Neural progenitor cell (in vitro differentiated cells): ENCODE data around the gene WDR1. TPM values are rescaled to one million over a fixed set of nuclear protein-coding genes. Genes with fewer than 3 reads are reported as not detected.

Experiments used
- DNase-seq: peaks from one replicate; pipeline ENCODE4 v3.0.0-alpha.2; 2016; ENCODE audit warnings: low spot score
- H2AFZ ChIP-seq: fragments of 200-600 bp; sonication (generic); replicated peaks from 2 replicates; pipeline ENCODE4 v1.6.1; 2016; ENCODE audit warnings: antibody characterized with exemption
- H3F3A ChIP-seq: fragments of 200-600 bp; sonication (generic); 2 replicates; pipeline ENCODE4 v1.6.1; 2016; ENCODE audit warnings: antibody characterized with exemption, low read depth
- H3K27ac ChIP-seq: fragments of 200-600 bp; sonication (generic); 2 replicates; pipeline ENCODE4 v1.5.1; 2016; ENCODE audit warnings: mild to moderate bottlenecking
- H3K27me3 ChIP-seq: fragments of 200-600 bp; sonication (generic); 2 replicates; pipeline ENCODE4 v1.6.1; 2016; ENCODE audit warnings: mild to moderate bottlenecking, moderate library complexity
- H3K36me3 ChIP-seq: fragments of 200-600 bp; sonication (generic); 2 replicates; pipeline ENCODE4 v1.5.1; 2016
- H3K4me1 ChIP-seq: fragments of 200-600 bp; sonication (generic); 2 replicates; pipeline ENCODE4 v1.6.1; 2016; ENCODE audit warnings: mixed run types
- H3K4me2 ChIP-seq: fragments of 200-600 bp; sonication (generic); 2 replicates; pipeline ENCODE4 v1.6.1; 2016
- H3K4me3 ChIP-seq: fragments of 200-600 bp; sonication (generic); 2 replicates; pipeline ENCODE4 v1.5.1; 2016
- H3K79me2 ChIP-seq: fragments of 200-600 bp; sonication (generic); 2 replicates; pipeline ENCODE4 v1.6.1; 2016; ENCODE audit warnings: low read depth
- H3K9ac ChIP-seq: fragments of 200-600 bp; sonication (generic); 2 replicates; pipeline ENCODE4 v1.6.1; 2016
- H3K9me3 ChIP-seq: fragments of 200-600 bp; sonication (generic); 2 replicates; pipeline ENCODE4 v1.5.1; 2016; ENCODE audit warnings: low read depth
- H4K20me1 ChIP-seq: fragments of 200-600 bp; sonication (generic); 2 replicates; pipeline ENCODE4 v1.6.1; 2016; ENCODE audit warnings: low read depth
- H3K27ac Mint-ChIP-seq: 3 replicates; pipeline ENCODE4 v1.8.0; 2021; ENCODE audit warnings: mixed read lengths
- H3K27me3 Mint-ChIP-seq: 2 replicates; pipeline ENCODE4 v1.8.0; 2022; ENCODE audit warnings: low read depth, mild to moderate bottlenecking, inconsistent platforms, moderate library complexity, mixed read lengths; ENCODE audit not compliant: insufficient read depth
- H3K36me3 Mint-ChIP-seq: 3 replicates; pipeline ENCODE4 v1.8.0; 2021; ENCODE audit warnings: mixed read lengths
- H3K4me1 Mint-ChIP-seq: 3 replicates; pipeline ENCODE4 v1.8.0; 2021; ENCODE audit warnings: mixed read lengths
- H3K4me3 Mint-ChIP-seq: 3 replicates; pipeline ENCODE4 v1.8.0; 2021; ENCODE audit warnings: mild to moderate bottlenecking, moderate library complexity, mixed read lengths
- H3K9me3 Mint-ChIP-seq: 3 replicates; pipeline ENCODE4 v1.8.0; 2020; ENCODE audit warnings: mixed read lengths
- EZH2 ChIP-seq: fragments of 200-600 bp; sonication (generic); IDR thresholded peaks from 2 replicates; pipeline ENCODE4 v1.6.1; 2017; ENCODE audit warnings: antibody characterized with exemption, mild to moderate bottlenecking, moderate library complexity
- EZH2phosphoT487 ChIP-seq: fragments of 200-600 bp; sonication (generic); IDR thresholded peaks from 2 replicates; pipeline ENCODE4 v1.6.1; 2017; ENCODE audit warnings: antibody characterized with exemption
- total RNA-seq: library from RNA; depleted of rRNA; stranded (reverse); fragments of >200 nt; gene quantifications from 2 replicates; pipeline ENCODE4 v1.2.3, GENCODE V29; 2015; ENCODE audit warnings: low replicate concordance
- TF ChIP-seq, protein P1 (sequence below): fragments of 200-600 bp; sonication (generic); IDR thresholded peaks from 2 replicates; pipeline ENCODE4 v1.5.1; 2017; ENCODE audit warnings: antibody characterized with exemption, mild to moderate bottlenecking

Gene WDR1
- total RNA-seq, 1 donor from 2014 or later: 83.1 TPM

DNA sequence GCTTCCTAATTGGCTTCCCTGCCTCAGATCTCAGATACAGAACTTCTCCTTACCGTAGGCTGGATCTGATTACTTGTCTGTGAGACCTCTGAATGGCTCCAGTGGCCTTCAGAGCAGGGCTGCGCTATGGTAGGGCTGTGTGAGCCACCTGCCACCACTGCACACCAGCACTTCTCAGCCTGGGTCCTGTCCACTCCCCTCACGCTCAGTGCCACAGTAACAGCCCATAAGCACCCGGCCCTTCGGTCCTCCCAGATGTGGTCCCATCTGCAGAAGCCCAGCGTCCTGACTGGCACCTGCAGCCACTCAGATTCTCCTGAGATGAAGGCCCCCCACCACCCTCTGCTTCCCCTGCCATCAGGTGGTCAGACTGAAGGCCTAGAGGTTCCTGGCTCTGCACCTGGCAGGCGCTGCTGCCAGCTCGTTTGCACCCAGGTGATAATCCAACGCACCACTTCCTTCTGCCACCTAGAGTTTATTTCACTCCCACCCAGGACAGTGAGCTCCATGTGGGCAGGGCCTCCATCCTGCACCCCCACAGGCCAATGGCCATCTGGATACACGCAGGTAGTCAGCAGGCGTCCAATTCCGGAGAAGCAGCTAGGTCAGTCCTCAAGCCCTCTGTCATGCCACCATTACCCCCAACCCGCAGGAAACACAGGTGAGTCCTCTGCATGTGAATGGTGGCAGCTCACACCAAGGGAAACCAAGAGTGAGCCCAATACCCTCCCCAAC lies 5.4 kb downstream of the WDR1 start:
- H3K36me3 Mint-ChIP-seq: peaks cover 52% of the 10 kb centered on the region
- H3K4me1 ChIP-seq: peaks cover 7% of the 10 kb centered on the region

DNA sequence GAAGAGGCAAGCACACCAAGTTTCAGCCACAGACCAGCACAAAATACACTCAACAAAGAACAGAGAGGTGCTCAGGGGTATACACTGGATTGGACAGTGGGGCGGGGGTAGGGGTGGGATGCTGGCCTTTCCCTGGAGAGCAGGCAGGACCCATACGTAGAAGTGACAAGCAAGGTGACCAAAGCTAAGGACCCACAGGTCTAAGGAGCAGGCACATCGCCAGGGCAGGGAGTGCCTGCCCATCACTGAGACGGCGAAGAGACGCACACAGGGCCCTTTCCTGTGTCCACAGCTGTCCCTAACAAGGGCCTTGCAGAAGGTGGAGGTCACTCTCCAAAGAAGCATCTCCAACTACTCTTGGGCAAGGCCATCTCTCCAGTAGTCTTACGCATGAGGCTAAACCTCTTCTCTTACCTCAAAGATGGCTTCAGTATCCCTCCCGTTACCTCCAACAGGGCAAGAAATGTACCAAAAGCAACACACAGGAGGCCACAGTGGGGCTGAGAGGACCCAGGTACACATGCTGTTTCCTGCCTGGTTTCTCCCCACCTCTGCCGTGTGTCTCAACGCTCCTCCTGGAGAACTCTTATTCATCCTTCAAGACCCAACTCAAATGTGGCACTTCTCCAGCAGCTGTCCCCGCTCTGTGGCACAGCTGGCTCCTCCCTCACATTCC lies 6.5 kb downstream of the WDR1 start:
- Histone ChIP-seq H4K20me1 (peaks cover 95% of the 10 kb centered on the region), H3K36me3 (no peaks in the 10 kb centered on the region)
- H3K4me3 Mint-ChIP-seq: no peak overlapping the region

More for the DNA sequence above, 5.4 kb downstream of the WDR1 start:
- Histone ChIP-seq H3F3A (no peaks in the 10 kb centered on the region), H3K27me3 (no peaks in the 10 kb centered on the region), H3K9ac (no peak overlapping the region), H3K4me2 (no peak overlapping the region), H2AFZ (no peak overlapping the region), H3K27ac (no peak overlapping the region), H3K36me3 (no peaks in the 10 kb centered on the region), H4K20me1 (peaks cover 94% of the 10 kb centered on the region), H3K9me3 (no peaks in the 10 kb centered on the region), H3K4me3 (no peak overlapping the region), H3K79me2 (peaks cover 100% of the 10 kb centered on the region)
- TF ChIP-seq EZH2 (no peak), EZH2phosphoT487 (no peak)
- TF ChIP-seq, protein P1, sequence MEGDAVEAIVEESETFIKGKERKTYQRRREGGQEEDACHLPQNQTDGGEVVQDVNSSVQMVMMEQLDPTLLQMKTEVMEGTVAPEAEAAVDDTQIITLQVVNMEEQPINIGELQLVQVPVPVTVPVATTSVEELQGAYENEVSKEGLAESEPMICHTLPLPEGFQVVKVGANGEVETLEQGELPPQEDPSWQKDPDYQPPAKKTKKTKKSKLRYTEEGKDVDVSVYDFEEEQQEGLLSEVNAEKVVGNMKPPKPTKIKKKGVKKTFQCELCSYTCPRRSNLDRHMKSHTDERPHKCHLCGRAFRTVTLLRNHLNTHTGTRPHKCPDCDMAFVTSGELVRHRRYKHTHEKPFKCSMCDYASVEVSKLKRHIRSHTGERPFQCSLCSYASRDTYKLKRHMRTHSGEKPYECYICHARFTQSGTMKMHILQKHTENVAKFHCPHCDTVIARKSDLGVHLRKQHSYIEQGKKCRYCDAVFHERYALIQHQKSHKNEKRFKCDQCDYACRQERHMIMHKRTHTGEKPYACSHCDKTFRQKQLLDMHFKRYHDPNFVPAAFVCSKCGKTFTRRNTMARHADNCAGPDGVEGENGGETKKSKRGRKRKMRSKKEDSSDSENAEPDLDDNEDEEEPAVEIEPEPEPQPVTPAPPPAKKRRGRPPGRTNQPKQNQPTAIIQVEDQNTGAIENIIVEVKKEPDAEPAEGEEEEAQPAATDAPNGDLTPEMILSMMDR: no peak
- peaks cover 35% of the 10 kb centered on the region for H3K4me1 Mint-ChIP-seq
- peaks cover 7% of the 10 kb centered on the region for H3K27me3 Mint-ChIP-seq
- no peak for DNase-seq
- H3K4me3 Mint-ChIP-seq: no peak overlapping the region
- no peaks in the 10 kb centered on the region for H3K9me3 Mint-ChIP-seq
- no peak overlapping the region for H3K27ac Mint-ChIP-seq

DNA sequence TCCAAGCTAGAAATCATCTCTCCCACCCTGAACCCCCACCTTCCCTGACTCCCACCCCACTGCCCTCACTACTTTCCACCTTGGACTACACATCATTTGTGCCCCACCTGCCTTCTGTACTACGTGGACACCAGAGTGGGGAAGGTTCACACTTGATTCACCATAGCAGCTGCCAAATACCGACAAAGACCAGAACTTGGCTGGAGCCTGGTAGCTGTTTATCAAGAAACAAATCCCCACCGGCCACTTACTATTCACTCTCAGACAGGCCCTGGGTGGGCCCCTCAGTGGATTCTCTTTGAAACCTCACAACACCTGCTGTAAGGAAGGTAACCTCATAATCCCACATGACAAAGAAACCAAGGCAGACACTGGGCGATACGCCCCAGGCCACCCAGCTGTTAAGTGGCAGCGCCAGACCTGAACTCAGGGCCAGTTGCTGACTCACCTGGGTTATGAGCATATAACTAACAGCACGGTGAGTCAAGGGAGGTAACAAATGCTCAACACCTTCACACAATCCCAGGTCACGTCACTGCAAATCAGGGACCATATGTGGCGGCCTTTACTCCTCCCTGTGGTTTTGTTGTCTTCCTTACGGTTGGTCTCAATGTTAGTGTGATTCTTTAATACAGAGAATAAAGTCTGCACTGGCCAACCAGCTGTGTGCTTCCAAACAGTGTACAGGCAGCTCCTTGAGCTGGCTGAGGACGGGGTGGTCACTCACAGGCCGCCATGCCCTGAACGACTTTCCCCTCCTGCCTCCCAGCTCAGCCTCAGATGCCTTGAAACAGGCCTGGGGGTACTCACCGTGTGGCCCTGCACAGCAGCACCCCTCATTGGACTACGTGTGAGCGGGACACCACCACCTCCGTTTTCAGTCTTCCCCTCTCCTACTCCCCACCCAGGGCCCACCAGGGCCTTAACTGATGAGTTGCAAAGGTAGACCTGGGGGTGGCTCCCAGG lies 7.5 kb downstream of the WDR1 start:
- H3K27me3 ChIP-seq: no peaks in the 10 kb centered on the region
- H3K79me2 ChIP-seq: peaks cover 100% of the 10 kb centered on the region
- Mint-ChIP-seq H3K4me1 (peaks cover 42% of the 10 kb centered on the region), H3K9me3 (no peaks in the 10 kb centered on the region), H3K36me3 (peaks cover 50% of the 10 kb centered on the region), H3K27me3 (peaks cover 5% of the 10 kb centered on the region), H3K27ac (no peak overlapping the region), H3K4me3 (no peak overlapping the region)
- H3K36me3 ChIP-seq: no peaks in the 10 kb centered on the region
- H2AFZ ChIP-seq: no peak overlapping the region
- no peak for TF ChIP-seq EZH2phosphoT487
- no peak for TF ChIP-seq EZH2
- TF ChIP-seq, protein P1: no peak
- H3K4me3 ChIP-seq: no peak overlapping the region
- H3K27ac ChIP-seq: no peak overlapping the region
- H3K4me2 ChIP-seq: no peak overlapping the region
- H3K9me3 ChIP-seq: no peaks in the 10 kb centered on the region
- no peak for DNase-seq
- peaks cover 16% of the 10 kb centered on the region for H3F3A ChIP-seq
- peaks cover 95% of the 10 kb centered on the region for H4K20me1 ChIP-seq
- H3K4me1 ChIP-seq: peaks cover 18% of the 10 kb centered on the region
- no peak overlapping the region for H3K9ac ChIP-seq

More for the DNA sequence above, 6.5 kb downstream of the WDR1 start:
- H3K27ac Mint-ChIP-seq: no peak overlapping the region
- Histone ChIP-seq H3K79me2 (peaks cover 100% of the 10 kb centered on the region), H3K9ac (no peak overlapping the region), H3K4me3 (no peak overlapping the region), H3K27ac (no peak overlapping the region), H3K4me1 (peaks cover 8% of the 10 kb centered on the region), H3F3A (peaks cover 6% of the 10 kb centered on the region), H3K4me2 (no peak overlapping the region), H3K27me3 (no peaks in the 10 kb centered on the region), H3K9me3 (no peaks in the 10 kb centered on the region), H2AFZ (no peak overlapping the region)
- H3K27me3 Mint-ChIP-seq: peaks cover 7% of the 10 kb centered on the region
- no peak for DNase-seq
- peaks cover 55% of the 10 kb centered on the region for H3K36me3 Mint-ChIP-seq
- H3K4me1 Mint-ChIP-seq: peaks cover 37% of the 10 kb centered on the region
- no peaks in the 10 kb centered on the region for H3K9me3 Mint-ChIP-seq
- TF ChIP-seq EZH2phosphoT487 (no peak), EZH2 (no peak)
- TF ChIP-seq, protein P1: no peak
